NCI-H146 (cell line): ENCODE measurements around the gene RNF213.
"Not testable (repeated sequence)": the region's sequence is repeated elsewhere in the genome, so short reads cannot be mapped to it uniquely, and the experiment has no call there.

ENCODE experiments used
- DNase-seq: peaks from one replicate; lab custom pipeline; 2025; lab: John Stamatoyannopoulos, UW

The RNF213 gene

GRCh38 chr17:80252871-80253270 is 7.8 kb upstream of the RNF213 start:
- no peak for DNase-seq

- no peak for DNase-seq
Measured at GRCh38 chr17:80253631-80254395, 6.8 kb upstream of the RNF213 start.

GRCh38 chr17:80254396-80255251 is 6.0 kb upstream of the RNF213 start:
- peak; percentile 21 for DNase-seq

GRCh38 chr17:80256034-80256350 is 4.7 kb upstream of the RNF213 start:
- DNase-seq: no peak

GRCh38 chr17:80257716-80258213 is 2.9 kb upstream of the RNF213 start:
- DNase-seq: no peak

GRCh38 chr17:80258296-80258695 is 2.4 kb upstream of the RNF213 start:
- DNase-seq: not testable (repeated sequence)

- DNase-seq: no peak
Measured at GRCh38 chr17:80259457-80260068, 1.1 kb upstream of the RNF213 start.

- peak; percentile 77 for DNase-seq
Measured at GRCh38 chr17:80260069-80260535, 550 bp upstream of the RNF213 start.

GRCh38 chr17:80261159-80261894 is 675 bp downstream of the RNF213 start:
- DNase-seq: peak; percentile 78

- no peak for DNase-seq
Measured at GRCh38 chr17:80261895-80262279, 1.2 kb downstream of the RNF213 start.

- no peak for DNase-seq
Measured at GRCh38 chr17:80262291-80262690, 1.6 kb downstream of the RNF213 start.

GRCh38 chr17:80262775-80263244 is 2.2 kb downstream of the RNF213 start:
- DNase-seq: no peak

- DNase-seq: no peak
Measured at GRCh38 chr17:80263253-80264204, 2.9 kb downstream of the RNF213 start.

GRCh38 chr17:80264205-80265075 is 3.8 kb downstream of the RNF213 start:
- DNase-seq: no peak

- DNase-seq: no peak
Measured at GRCh38 chr17:80265205-80266068, 4.8 kb downstream of the RNF213 start.

- no peak for DNase-seq
Measured at GRCh38 chr17:80267391-80267790, 6.7 kb downstream of the RNF213 start.

- DNase-seq: no peak
Measured at GRCh38 chr17:80268427-80268826, 7.8 kb downstream of the RNF213 start.

- DNase-seq: no peak
Measured at GRCh38 chr17:80269405-80269807, 8.8 kb downstream of the RNF213 start.

- DNase-seq: no peak
Measured at GRCh38 chr17:80270104-80270503, 9.5 kb downstream of the RNF213 start.
